Measurements from ENCODE around the gene APOL2. TPM values are rescaled to one million over a fixed set of nuclear protein-coding genes. Genes with fewer than 3 reads are reported as not detected.
"Not testable (repeated sequence)": the region's sequence is repeated elsewhere in the genome, so short reads cannot be mapped to it uniquely, and the experiment has no call there.

Gene APOL2
- total RNA-seq, 1 donor from 2014 or later = 168 TPM

DNA sequence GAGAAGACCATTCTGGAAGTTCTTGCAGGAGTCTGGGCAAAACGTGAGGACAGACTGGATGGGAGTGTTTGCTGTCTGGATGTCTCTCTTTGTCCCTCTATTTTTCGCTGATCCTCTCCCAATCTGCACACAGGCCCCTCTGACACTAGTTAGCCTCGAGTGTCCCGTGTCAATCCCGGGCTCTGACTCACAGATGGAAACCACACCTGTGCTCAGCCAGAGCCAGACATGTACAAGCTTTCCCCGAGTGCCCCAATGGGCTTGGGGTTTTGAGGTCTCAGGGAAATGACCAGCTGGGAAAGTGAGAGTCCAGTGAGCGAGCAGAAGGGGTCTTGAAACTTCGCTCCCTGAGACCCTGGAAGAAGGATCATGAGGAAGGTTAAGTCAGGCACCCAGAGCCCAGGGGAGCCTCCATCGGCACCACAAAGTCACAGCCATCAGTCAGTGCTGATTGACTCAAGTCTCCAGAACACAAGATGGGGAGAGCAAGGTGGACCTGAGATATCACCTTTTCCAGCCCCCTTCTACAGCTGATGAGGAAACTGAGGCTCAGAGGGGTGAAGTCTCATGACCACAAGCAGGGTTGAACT lies 13.9 kb downstream of the APOL2 start:
- DNase-seq (ENCODE audit: low spot score) = no peak

- no peak for DNase-seq (ENCODE audit: low spot score)
Observed at GRCh38 chr22:36224245-36224644, 15.1 kb downstream of the APOL2 start.

DNA sequence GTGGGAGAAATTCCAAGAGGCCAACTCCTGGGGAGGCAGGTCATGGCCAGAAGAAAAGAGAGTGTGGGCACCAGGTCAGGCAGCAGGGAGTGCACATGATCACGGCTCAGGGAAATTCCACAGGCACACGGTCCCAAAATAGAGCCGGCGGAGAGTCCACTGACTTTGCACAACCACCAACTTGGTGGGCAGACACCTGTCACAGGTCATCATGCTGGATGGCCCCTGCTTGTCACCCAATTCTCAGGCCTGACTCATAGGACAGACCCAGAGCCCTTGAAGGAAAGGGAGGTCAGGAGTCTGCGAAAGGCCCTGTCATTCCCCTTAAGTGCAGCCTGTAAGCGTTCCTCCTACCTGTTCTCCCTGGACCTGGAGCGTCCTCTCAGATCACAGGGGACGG lies 15.8 kb downstream of the APOL2 start:
- DNase-seq (ENCODE audit: low spot score) = no peak

DNA sequence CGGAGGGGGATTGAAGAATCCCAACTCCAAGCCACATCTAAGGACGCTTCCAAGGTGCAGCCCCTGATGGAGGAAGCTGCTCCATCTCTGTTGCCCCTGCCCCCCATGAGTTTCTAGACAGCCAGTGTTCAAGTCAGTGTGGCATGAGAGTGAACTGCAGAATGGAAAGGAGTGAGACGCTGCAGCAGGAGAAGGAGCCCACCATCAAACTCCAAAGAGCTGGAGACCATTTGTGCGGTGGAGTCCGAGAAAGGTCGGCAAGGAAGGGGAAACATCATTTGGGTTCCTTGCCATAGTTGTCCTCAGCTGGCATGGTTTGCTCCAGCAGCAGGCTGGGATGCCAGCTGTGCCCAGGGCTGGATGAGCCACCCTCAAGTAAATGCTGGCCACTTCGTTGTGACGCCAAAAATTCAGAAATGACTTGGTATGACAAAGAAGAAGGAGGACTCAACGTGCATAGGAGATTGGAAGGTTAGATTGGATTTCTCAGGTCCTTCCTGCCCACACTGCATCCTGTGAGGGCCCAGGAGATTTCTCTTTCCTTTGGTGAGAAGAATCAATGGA lies 16.4 kb downstream of the APOL2 start:
- no peak for DNase-seq (ENCODE audit: low spot score)

DNA sequence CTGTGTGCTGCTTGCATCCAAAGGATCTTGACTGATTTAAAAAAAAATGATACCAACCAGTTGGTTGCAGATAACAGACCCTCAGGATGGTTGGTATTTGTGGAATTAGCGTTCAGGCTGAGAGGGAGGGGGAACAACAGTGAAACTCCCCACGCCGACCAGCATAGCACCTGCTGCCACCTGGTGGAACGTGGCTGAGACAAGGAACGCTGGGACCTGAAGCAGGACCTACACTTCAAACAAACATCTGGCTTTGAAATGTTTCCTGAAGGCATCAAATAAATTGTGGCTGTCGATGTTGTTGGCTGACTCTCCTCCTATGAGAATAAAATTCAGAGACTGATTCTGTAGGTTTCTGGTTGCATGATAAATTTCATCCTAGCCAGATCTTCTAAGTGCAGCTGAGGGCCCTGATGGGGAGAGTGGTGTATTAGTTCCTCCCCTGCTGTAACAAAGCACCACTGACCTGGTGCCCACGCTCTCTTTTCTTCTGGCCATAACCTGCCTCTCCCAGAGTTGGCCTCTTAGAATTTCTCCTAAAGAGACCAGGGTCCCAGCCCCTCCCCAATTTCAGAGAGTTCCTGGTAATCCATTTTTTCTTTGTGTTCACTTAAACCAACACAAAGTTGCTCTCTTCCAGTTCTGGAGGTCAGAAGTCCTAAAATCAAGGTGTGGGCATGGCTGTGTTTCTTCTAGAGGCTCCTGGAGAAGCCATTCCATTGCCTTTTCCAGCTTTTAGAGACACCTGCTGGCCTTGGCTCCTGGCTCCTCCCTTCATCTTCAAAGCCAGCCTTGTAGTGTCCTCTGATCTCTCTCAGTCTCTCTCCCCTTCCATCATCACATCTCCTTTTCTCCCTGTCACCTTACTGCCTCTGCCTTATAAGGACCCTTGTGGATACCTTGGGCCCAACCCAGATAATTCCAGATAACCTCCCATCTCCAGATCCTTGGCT lies 17.3 kb downstream of the APOL2 start:
- no peak for DNase-seq (ENCODE audit: low spot score)

GRCh38 chr22:36220451-36220921 lies 18.8 kb downstream of the APOL2 start:
- DNase-seq (ENCODE audit: low spot score) = no peak

DNA sequence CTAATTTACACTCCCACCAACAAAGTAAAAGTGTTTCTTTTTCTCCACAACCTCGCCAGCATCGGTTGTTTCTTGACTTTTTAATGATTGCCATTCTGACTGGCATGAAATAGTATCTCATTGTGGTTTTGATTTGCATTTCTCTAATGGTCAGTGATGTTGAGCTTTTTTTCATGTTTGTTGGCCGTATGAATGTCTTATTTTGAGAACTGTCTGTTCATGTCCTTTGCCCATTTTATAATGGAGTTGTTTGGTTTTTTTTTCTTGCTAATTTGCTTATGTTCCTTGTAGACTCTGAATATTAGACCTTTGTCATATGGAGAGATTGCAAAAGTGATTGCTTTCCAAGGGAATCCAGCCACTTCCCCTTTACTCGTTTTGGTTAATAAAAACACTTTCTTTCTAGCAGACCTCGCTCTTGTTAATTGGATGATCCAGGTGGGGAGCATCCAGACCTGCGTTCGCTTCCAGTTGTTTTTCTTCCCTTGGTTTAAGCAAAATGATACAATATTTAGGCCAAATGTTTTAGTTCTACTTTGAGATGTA lies 20.6 kb downstream of the APOL2 start:
- no peak for DNase-seq (ENCODE audit: low spot score)

GRCh38 chr22:36215981-36216380 lies 23.3 kb downstream of the APOL2 start:
- DNase-seq (ENCODE audit: low spot score) = no peak

- no peak for DNase-seq (ENCODE audit: low spot score)
Observed at GRCh38 chr22:36213586-36213985, 25.7 kb downstream of the APOL2 start.

GRCh38 chr22:36212901-36213300 lies 26.4 kb downstream of the APOL2 start:
- no peak for DNase-seq (ENCODE audit: low spot score)

DNA sequence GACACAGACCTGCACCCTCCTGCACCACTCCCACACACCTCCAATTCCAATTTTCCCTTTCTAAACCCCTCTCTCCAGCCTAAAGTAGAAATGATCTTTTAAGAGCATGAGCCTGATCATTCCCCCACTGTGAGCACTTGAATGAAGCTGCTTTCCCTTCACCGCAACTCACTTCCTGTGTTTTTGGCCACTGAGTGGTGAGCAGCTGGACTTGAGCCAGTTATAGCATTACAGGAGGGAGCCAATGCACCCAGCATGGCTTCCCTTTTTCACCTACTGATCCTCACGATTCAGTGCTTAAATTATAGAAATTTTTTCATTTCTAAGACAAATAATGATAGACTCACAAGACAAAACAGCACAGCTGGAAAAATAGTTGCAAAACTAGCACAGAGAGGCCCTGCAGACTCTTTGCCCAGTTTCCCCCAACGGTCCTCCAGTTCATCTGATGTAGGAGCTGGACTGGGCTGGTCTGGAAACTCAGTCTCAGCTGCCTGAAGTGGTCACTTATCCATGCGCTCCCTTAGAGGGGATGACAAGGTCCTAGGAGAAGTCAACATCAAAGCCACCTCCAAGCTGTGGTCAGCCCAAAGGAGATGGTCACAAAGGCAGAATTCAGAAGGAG lies 28.0 kb downstream of the APOL2 start:
- DNase-seq (ENCODE audit: low spot score) = no peak

- no peak for DNase-seq (ENCODE audit: low spot score)
Observed at GRCh38 chr22:36210224-36210623, 29.1 kb downstream of the APOL2 start.

- DNase-seq (ENCODE audit: low spot score) = not testable (repeated sequence)
Observed at GRCh38 chr22:36209488-36209908, 29.8 kb downstream of the APOL2 start.

- DNase-seq (ENCODE audit: low spot score) = no peak
Observed at GRCh38 chr22:36208914-36209313, 30.4 kb downstream of the APOL2 start.

GRCh38 chr22:36208162-36208765 lies 31.1 kb downstream of the APOL2 start:
- no peak for DNase-seq (ENCODE audit: low spot score)

GRCh38 chr22:36206255-36206654 lies 33.1 kb downstream of the APOL2 start:
- DNase-seq (ENCODE audit: low spot score) = no peak

DNA sequence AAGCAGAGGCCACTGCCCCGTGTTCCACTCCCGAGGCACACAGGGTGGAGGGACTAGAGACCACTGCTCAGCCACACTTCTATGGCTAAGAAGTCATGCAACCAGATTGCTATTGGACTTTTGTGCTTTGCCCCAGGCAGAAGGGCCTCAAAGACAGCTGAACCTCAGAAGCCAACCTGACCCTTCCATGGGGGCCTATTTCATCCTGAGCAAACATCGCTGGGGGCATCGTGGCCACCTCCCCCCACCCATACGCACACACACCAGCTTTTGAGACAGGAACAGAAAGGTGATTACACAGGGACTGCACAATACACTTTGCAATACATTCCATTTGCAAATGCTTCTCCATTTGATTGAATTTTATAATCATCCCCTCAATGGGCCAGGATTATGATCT lies 33.8 kb downstream of the APOL2 start:
- DNase-seq (ENCODE audit: low spot score) = not testable (repeated sequence)

GRCh38 chr22:36204632-36205015 lies 34.7 kb downstream of the APOL2 start:
- no peak for DNase-seq (ENCODE audit: low spot score)

DNA sequence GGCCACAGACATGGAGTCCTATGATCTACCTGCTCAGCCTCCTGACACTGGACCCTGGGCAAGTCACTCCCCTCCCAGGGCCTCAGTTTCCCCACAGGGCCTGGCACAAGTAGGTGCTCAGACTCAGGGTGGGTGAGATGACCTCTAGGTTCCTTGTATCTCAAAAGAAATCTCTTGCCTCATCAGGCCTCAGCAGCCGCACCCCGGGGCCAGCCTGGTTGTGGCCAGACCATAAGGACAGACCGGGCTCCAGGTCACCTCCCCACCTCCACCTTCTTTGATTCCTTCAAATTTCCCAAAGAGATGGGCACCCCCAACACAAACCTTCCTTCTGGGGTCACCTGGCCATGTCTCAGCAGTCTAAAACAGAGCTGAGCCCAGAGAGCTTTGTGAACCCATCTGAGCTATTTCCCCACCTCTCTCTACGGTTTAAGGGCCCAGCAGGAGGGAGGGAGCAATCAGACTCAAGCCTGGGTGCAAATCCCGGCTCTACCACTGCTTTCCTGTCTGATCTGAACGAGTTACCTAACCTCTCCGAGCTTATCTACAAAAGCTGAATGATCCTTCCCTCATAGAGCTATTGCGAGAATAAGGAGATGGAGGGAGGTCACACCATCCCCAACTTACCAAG lies 35.2 kb downstream of the APOL2 start:
- DNase-seq (ENCODE audit: low spot score) = no peak

GRCh38 chr22:36203441-36203840 lies 35.9 kb downstream of the APOL2 start:
- DNase-seq (ENCODE audit: low spot score) = not testable (repeated sequence)
